ENCODE results near the gene ADGRF1.

GRCh38 chr6:46990031-46990644 lies 52.0 kb downstream of the ADGRF1 start:
- no peak for TF ChIP-seq CTCF (IDR thresholded peaks at IDR 0.05)
- no peak for TF ChIP-seq POLR2A (IDR thresholded peaks at IDR 0.05)

Measured in tibial nerve (tissue), 3 donors.